Measurements from ENCODE around the gene WDR45B.

DNA sequence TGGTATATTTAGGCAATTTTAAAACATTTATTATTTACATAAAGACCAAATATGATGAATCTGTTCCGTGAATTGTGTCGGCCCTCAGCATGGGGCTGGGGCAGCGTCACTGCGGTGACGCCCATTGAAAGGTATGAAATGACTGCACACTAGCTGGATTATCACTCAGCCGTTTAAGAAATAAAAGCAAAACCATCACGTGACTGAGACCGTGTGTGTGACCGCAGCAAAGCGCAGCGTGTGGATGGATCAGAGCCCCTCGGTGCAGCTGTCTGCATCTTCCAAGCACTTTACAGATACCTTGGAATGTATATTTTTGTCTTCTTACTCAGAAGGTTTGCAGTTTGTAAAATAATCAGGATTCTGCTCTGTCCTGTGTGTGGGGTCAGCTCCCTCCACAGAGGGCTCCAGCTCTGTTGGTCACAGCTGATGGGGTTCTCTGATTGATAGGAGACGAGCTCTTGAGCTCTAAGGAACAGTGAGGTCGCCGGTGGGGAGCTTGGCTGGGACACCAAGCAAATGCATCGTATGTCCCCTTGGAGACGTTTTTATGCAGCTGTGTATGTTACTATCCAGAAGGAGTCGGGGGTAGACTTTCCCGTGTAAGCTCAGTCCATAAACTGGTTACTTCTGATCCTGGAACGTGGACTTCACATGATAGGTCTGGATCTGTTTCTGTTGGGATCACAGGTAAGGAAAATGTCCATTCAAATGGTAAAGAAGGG lies 45.1 kb downstream of the WDR45B start:
- no peak for TF ChIP-seq TCF7L2 (IDR thresholded peaks at IDR 0.05; ENCODE audit: low read depth, low read length)
- TF ChIP-seq, protein P1, sequence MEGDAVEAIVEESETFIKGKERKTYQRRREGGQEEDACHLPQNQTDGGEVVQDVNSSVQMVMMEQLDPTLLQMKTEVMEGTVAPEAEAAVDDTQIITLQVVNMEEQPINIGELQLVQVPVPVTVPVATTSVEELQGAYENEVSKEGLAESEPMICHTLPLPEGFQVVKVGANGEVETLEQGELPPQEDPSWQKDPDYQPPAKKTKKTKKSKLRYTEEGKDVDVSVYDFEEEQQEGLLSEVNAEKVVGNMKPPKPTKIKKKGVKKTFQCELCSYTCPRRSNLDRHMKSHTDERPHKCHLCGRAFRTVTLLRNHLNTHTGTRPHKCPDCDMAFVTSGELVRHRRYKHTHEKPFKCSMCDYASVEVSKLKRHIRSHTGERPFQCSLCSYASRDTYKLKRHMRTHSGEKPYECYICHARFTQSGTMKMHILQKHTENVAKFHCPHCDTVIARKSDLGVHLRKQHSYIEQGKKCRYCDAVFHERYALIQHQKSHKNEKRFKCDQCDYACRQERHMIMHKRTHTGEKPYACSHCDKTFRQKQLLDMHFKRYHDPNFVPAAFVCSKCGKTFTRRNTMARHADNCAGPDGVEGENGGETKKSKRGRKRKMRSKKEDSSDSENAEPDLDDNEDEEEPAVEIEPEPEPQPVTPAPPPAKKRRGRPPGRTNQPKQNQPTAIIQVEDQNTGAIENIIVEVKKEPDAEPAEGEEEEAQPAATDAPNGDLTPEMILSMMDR (IDR thresholded peaks at IDR 0.05), result no peak
- TF ChIP-seq POLR2AphosphoS5 (IDR thresholded peaks at IDR 0.05; ENCODE audit: low read depth, low read length), result no peak
